GM23248 (cell line): ENCODE measurements around the gene CCL27.

Source experiments
- EZH2 ChIP-seq: fragments of 200-600 bp; sonication (generic); IDR thresholded peaks from 2 replicates; pipeline ENCODE4 v1.6.1; 2018; ENCODE audit warnings: antibody characterized with exemption, mild to moderate bottlenecking; ENCODE audit not compliant: insufficient read depth, poor library complexity, severe bottlenecking
- EZH2phosphoT487 ChIP-seq: fragments of 200-600 bp; sonication (generic); IDR thresholded peaks from 2 replicates; pipeline ENCODE4 v1.6.1; 2018; ENCODE audit warnings: antibody characterized with exemption, moderate library complexity, mild to moderate bottlenecking, low read depth; ENCODE audit not compliant: insufficient read depth

- TF ChIP-seq EZH2phosphoT487, result no peak
- no peak for TF ChIP-seq EZH2
These were observed 24.9 kb downstream of the CCL27 start, which contains the start of gene SIGMAR1 for GRCh38 chr9:34637356-34638137.
